ENCODE measurements around the gene HS3ST5. TPM values are rescaled to one million over a fixed set of nuclear protein-coding genes. Genes with fewer than 3 reads are reported as not detected.
A peak's percentile ranks its signal among the peaks of the same experiment; 100 is the strongest.

HS3ST5 gene
- total RNA-seq, 1 experiment from 2014 or later = 14.4 TPM

DNA sequence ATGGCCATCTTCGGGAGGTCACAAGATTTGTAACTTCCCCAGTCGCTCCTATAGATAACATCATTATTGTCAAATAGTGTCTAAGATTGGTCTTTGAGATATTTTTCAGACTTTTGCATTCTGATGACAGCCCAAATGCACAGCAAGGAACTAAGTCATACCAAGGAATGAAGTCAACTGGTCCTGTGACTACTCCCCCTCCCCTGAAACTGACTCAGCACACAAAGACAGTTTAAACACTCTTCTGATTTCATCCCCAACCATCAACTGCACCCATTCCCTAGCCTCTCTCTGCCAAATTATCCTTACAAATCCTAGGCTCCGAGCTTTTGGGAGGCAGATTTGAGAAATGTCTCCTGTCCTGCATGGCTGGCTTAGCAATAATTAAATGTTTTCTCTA lies 139.4 kb downstream of the HS3ST5 start:
- peaks cover 12% of the 10 kb centered on the region for H3K9me3 ChIP-seq (ENCODE audit: control insufficient read depth, low read depth, low read length)
- no peak overlapping the region for H2BK20ac ChIP-seq (ENCODE audit: low read depth, low read length, poor library complexity, severe bottlenecking)
- H3K27ac Mint-ChIP-seq = peak overlapping the region; percentile 65 to 96 (median 87)
- H3K9me3 Mint-ChIP-seq = peaks cover 22 to 40% of the 10 kb centered on the region in 2 experiments
- no peak overlapping the region for H4K8ac ChIP-seq (replicated peaks; ENCODE audit: insufficient read length, low read depth, low read length)
- peaks cover 11% of the 10 kb centered on the region; the same call in 1 of the 2 replicates for H3K4me1 ChIP-seq (ENCODE audit: insufficient read depth, low read length)
- H2BK120ac ChIP-seq (ENCODE audit: low read depth, low read length, poor library complexity, severe bottlenecking) = no peak overlapping the region
- no peak overlapping the region for H3K4ac ChIP-seq (ENCODE audit: low read depth, low read length)
- H3K4me2 ChIP-seq (ENCODE audit: insufficient read depth, insufficient read length, low read length) = no peak overlapping the region
- no peaks in the 10 kb centered on the region for H3K27me3 Mint-ChIP-seq (ENCODE audit: low read depth)
- H3K23ac ChIP-seq (ENCODE audit: insufficient read length, low read depth, low read length) = no peak overlapping the region
- H2BK12ac ChIP-seq (ENCODE audit: insufficient read length, low read depth, low read length) = no peak overlapping the region
- H3K36me3 Mint-ChIP-seq (ENCODE audit: insufficient read depth in 1 of 3, low read depth in 3 of 3) = peaks cover 24 to 57% (median 43%) of the 10 kb centered on the region in 3 experiments
- no peaks in the 10 kb centered on the region for H3K79me2 ChIP-seq (ENCODE audit: insufficient read depth, low read length)
- DNase-seq = no peak
- H4K91ac ChIP-seq (ENCODE audit: insufficient read length, low read depth, low read length) = no peak overlapping the region
- H3K56ac ChIP-seq (ENCODE audit: insufficient read length, low read depth, low read length) = no peak overlapping the region
- peaks cover 33 to 37% of the 10 kb centered on the region in 2 experiments for H3K4me1 Mint-ChIP-seq
- H3K18ac ChIP-seq (ENCODE audit: insufficient read length, low read depth, low read length) = no peak overlapping the region
- H3K79me1 ChIP-seq (ENCODE audit: insufficient read depth, low read depth, low read length, poor library complexity, severe bottlenecking) = no peaks in the 10 kb centered on the region
- H2AFZ ChIP-seq (ENCODE audit: low read length) = no peak overlapping the region
- no peak overlapping the region for H2AK5ac ChIP-seq (ENCODE audit: insufficient read length, low read length)
- H3K4me3 Mint-ChIP-seq = no peak overlapping the region
- no peak overlapping the region for H2BK5ac ChIP-seq (ENCODE audit: insufficient read length, low read length)
- H3K9ac ChIP-seq (ENCODE audit: extremely low read depth, insufficient read length, low read length) = no peak overlapping the region
- no CpG with 5 or more reads among the region's 3 CpGs for WGBS (ENCODE audit: extremely low coverage, insufficient read length, low lambda C conversion rate)
- H3K14ac ChIP-seq (ENCODE audit: insufficient read depth, low read length) = no peak overlapping the region
- no peaks in the 10 kb centered on the region for H3K27me3 ChIP-seq (ENCODE audit: insufficient read depth, low read length)
- no peak overlapping the region for H3T11ph ChIP-seq (ENCODE audit: low read length)
- no peaks in the 10 kb centered on the region for H4K20me1 ChIP-seq (ENCODE audit: control insufficient read depth, insufficient read depth, insufficient read length)
- peak overlapping the region; percentile 53 for H3K27ac ChIP-seq (ENCODE audit: insufficient read length, low read depth, low read length)
- H2BK15ac ChIP-seq (ENCODE audit: low read depth, low read length) = no peak overlapping the region
- no peaks in the 10 kb centered on the region for H3K23me2 ChIP-seq (ENCODE audit: insufficient read length, low read depth, low read length, poor library complexity, severe bottlenecking)
- TF ChIP-seq, protein P1, sequence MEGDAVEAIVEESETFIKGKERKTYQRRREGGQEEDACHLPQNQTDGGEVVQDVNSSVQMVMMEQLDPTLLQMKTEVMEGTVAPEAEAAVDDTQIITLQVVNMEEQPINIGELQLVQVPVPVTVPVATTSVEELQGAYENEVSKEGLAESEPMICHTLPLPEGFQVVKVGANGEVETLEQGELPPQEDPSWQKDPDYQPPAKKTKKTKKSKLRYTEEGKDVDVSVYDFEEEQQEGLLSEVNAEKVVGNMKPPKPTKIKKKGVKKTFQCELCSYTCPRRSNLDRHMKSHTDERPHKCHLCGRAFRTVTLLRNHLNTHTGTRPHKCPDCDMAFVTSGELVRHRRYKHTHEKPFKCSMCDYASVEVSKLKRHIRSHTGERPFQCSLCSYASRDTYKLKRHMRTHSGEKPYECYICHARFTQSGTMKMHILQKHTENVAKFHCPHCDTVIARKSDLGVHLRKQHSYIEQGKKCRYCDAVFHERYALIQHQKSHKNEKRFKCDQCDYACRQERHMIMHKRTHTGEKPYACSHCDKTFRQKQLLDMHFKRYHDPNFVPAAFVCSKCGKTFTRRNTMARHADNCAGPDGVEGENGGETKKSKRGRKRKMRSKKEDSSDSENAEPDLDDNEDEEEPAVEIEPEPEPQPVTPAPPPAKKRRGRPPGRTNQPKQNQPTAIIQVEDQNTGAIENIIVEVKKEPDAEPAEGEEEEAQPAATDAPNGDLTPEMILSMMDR (conservative IDR thresholded peaks at IDR 0.05) = no peak
- no peak overlapping the region for H4K5ac ChIP-seq (ENCODE audit: insufficient read length, low read depth, low read length)
